KMS-11 (cell line): ENCODE results near the gene VENTX.

Experiments used
- H2AFZ ChIP-seq: fragments of 200-600 bp; sonication (generic); 2 replicates; pipeline ENCODE4 v1.6.1; 2016; ENCODE audit warnings: antibody characterized with exemption, mixed run types, low read depth
- H3K27ac ChIP-seq: fragments of 200-600 bp; sonication (generic); 2 replicates; pipeline ENCODE4 v1.6.1; 2016; ENCODE audit warnings: mild to moderate bottlenecking, mixed run types
- H3K27me3 ChIP-seq: fragments of 200-600 bp; sonication (generic); 2 replicates; pipeline ENCODE4 v1.6.1; 2017; ENCODE audit warnings: mild to moderate bottlenecking, low read depth, mixed run types, moderate library complexity; ENCODE audit not compliant: insufficient read depth
- H3K36me3 ChIP-seq: fragments of 200-600 bp; sonication (generic); 2 replicates; pipeline ENCODE4 v1.6.1; 2017; ENCODE audit warnings: mild to moderate bottlenecking, mixed run types; ENCODE audit not compliant: insufficient read depth
- H3K4me1 ChIP-seq: fragments of 200-600 bp; sonication (generic); 2 replicates; pipeline ENCODE4 v1.6.1; 2016; ENCODE audit warnings: mild to moderate bottlenecking, low read depth, mixed run types; ENCODE audit not compliant: poor library complexity, severe bottlenecking
- H3K4me2 ChIP-seq: fragments of 200-600 bp; sonication (generic); 2 replicates; pipeline ENCODE4 v1.7.0; 2016; ENCODE audit warnings: mild to moderate bottlenecking, mixed run types
- H3K4me3 ChIP-seq: fragments of 200-600 bp; sonication (generic); IDR thresholded peaks from 2 replicates; pipeline ENCODE4 v1.6.1; 2017; ENCODE audit warnings: low read depth, low read length, mixed read lengths; ENCODE audit not compliant: insufficient read depth
- H3K79me2 ChIP-seq: fragments of 200-600 bp; sonication (generic); 2 replicates; pipeline ENCODE4 v1.6.1; 2016; ENCODE audit warnings: low read depth, mixed run types; ENCODE audit not compliant: insufficient read depth
- H3K9ac ChIP-seq: fragments of 200-600 bp; sonication (generic); 2 replicates; pipeline ENCODE4 v1.6.1; 2016; ENCODE audit warnings: mild to moderate bottlenecking, mixed run types
- H4K20me1 ChIP-seq: fragments of 200-600 bp; sonication (generic); 2 replicates; pipeline ENCODE4 v1.6.1; 2016; ENCODE audit warnings: mild to moderate bottlenecking, mixed run types; ENCODE audit not compliant: insufficient read depth
- CTCF ChIP-seq: fragments of 200-600 bp; sonication (generic); conservative IDR thresholded peaks from 2 replicates; pipeline ENCODE4 v1.6.1; 2017; ENCODE audit warnings: low read depth, mild to moderate bottlenecking, antibody characterized with exemption, low read length, moderate library complexity, mixed read lengths

Gene VENTX, protein sequence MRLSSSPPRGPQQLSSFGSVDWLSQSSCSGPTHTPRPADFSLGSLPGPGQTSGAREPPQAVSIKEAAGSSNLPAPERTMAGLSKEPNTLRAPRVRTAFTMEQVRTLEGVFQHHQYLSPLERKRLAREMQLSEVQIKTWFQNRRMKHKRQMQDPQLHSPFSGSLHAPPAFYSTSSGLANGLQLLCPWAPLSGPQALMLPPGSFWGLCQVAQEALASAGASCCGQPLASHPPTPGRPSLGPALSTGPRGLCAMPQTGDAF

GRCh38 chr10:133237588-133238465 lies at the start of gene VENTX:
TSS of gene VENTX (plus strand) at chr10:133237855. CDS start at chr10:133237915, 60 bp downstream.
- Histone ChIP-seq H2AFZ (no peak within 1 kb of the TSS), H3K9ac (no peak within 1 kb of the TSS), H3K4me2 (no peak within 1 kb of the TSS), H3K79me2 (no peaks in the 10 kb centered on the region), H3K4me3 (no peak within 1 kb of the TSS), H3K27ac (no peak within 1 kb of the TSS), H4K20me1 (no peaks in the 10 kb centered on the region), H3K27me3 (peaks cover 57% of the 10 kb centered on the region; the same call in 1 of the 2 replicates), H3K36me3 (no peaks in the 10 kb centered on the region), H3K4me1 (no peaks in the 10 kb centered on the region)
- TF ChIP-seq CTCF = no peak

- Histone ChIP-seq H3K4me3 (no peak overlapping the region), H3K9ac (no peak overlapping the region), H3K4me1 (no peaks in the 10 kb centered on the region), H3K79me2 (no peaks in the 10 kb centered on the region), H2AFZ (no peak overlapping the region), H3K36me3 (no peaks in the 10 kb centered on the region), H3K4me2 (no peak overlapping the region), H3K27me3 (peaks cover 8% of the 10 kb centered on the region; the same call in 1 of the 2 replicates), H4K20me1 (no peaks in the 10 kb centered on the region), H3K27ac (no peak overlapping the region)
- no peak for TF ChIP-seq CTCF
Measured at GRCh38 chr10:133187906-133188681, 49.6 kb upstream of the VENTX start.

DNA sequence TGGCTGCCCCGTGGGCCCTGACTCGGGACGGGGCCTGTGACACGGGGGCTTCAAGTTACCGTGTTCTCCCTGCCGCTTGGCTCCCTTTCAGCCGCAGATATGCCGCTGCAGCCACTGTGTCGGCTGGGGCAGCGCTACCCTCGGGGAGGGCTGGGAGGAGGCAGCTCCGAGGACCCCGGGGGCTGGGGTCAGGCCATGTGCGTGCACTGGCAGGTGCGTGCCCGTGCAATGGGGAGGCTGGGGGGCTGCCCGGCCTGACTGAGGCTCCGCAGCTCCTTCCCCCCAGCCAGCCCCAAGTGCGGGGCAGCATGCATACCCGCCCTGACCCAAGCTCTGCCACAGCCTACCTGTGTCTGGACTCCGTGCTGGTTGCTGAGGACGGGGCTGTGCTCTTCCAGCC lies 48.4 kb upstream of the VENTX start:
- no peaks in the 10 kb centered on the region for H4K20me1 ChIP-seq
- H3K27me3 ChIP-seq = peaks cover 19% of the 10 kb centered on the region; the same call in 1 of the 2 replicates
- H3K9ac ChIP-seq = no peak overlapping the region
- no peak overlapping the region for H3K4me2 ChIP-seq
- no peak overlapping the region for H3K4me3 ChIP-seq
- no peaks in the 10 kb centered on the region for H3K79me2 ChIP-seq
- H3K27ac ChIP-seq = no peak overlapping the region
- H3K36me3 ChIP-seq = no peaks in the 10 kb centered on the region
- no peak for TF ChIP-seq CTCF
- no peak overlapping the region for H2AFZ ChIP-seq
- no peaks in the 10 kb centered on the region for H3K4me1 ChIP-seq

GRCh38 chr10:133189726-133190125 lies 47.9 kb upstream of the VENTX start:
- H3K4me3 ChIP-seq = no peak overlapping the region
- H3K9ac ChIP-seq = no peak overlapping the region
- no peak for TF ChIP-seq CTCF
- no peaks in the 10 kb centered on the region for H3K36me3 ChIP-seq
- H4K20me1 ChIP-seq = no peaks in the 10 kb centered on the region
- no peaks in the 10 kb centered on the region for H3K4me1 ChIP-seq
- peaks cover 20% of the 10 kb centered on the region; the same call in 1 of the 2 replicates for H3K27me3 ChIP-seq
- H3K79me2 ChIP-seq = no peaks in the 10 kb centered on the region
- no peak overlapping the region for H3K27ac ChIP-seq
- no peak overlapping the region for H2AFZ ChIP-seq
- no peak overlapping the region for H3K4me2 ChIP-seq
